B cell (primary cell): ENCODE results near the gene PKIB. TPM values are rescaled to one million over a fixed set of nuclear protein-coding genes. Genes with fewer than 3 reads are reported as not detected.
A peak's percentile ranks its signal among the peaks of the same experiment; 100 is the strongest.

Source experiments
- ATAC-seq: fragments of 200-7000 bp; cut with Tn5 transposase; one replicate; pipeline ENCODE4 v1.10.0; 2021; ENCODE audit warnings: low read depth, mild to moderate bottlenecking, moderate number of reproducible peaks, moderate library complexity
- CTCF ChIA-PET: fragments of 350-600 bp; sonication (Branson Sonifier 250); formaldehyde crosslinking; loops from one replicate; lab custom pipeline; 2021; ENCODE audit warnings: antibody characterized with exemption, inconsistent platforms; lab: Charles Lee
- POLR2A ChIA-PET: fragments of 350-600 bp; sonication (Branson Sonifier 250); formaldehyde crosslinking; loops from one replicate; lab custom pipeline; 2021; ENCODE audit warnings: antibody characterized with exemption; lab: Charles Lee
- DNase-seq: peaks from one replicate; pipeline ENCODE4 v3.0.0; 2013
- H2AFZ ChIP-seq: 2 replicates; pipeline ENCODE4 v1.6.1; 2012; ENCODE audit warnings: mild to moderate bottlenecking, low read depth, low read length; ENCODE audit not compliant: insufficient read depth, poor library complexity, severe bottlenecking
- H3K27ac ChIP-seq, 2 donors: 1 replicate in 1 of 2; 2 replicates in 1 of 2; pipeline ENCODE4 v1.5.1; 2012 to 2013; ENCODE audit warnings: low read length in 2 of 2, mild to moderate bottlenecking in 2 of 2, moderate library complexity in 1 of 2
- H3K27me3 ChIP-seq, 4 experiments: fragments of 200-600 bp in 1 of 4; sonication (generic) in 1 of 4; replicated peaks in 1 of 4; 1 replicate in 2 of 4; 2 replicates in 2 of 4; pipeline versions ENCODE4 v1.6.1 to v1.7.0; 2013 to 2016; ENCODE audit warnings: low read length in 3 of 4, mild to moderate bottlenecking in 2 of 4, mixed read lengths in 1 of 4, moderate library complexity in 1 of 4; ENCODE audit not compliant: insufficient read depth in 4 of 4, control insufficient read depth in 3 of 4; ENCODE audit errors: control extremely low read depth in 1 of 4
- H3K36me3 ChIP-seq, 2 experiments: replicated peaks in 1 of 2; 1 replicate in 1 of 2; 2 replicates in 1 of 2; pipeline versions ENCODE4 v1.6.1 to v1.7.1; 2013; ENCODE audit warnings: low read length in 1 of 2; ENCODE audit not compliant: insufficient read depth in 2 of 2, control insufficient read depth in 1 of 2; ENCODE audit errors: control extremely low read depth in 1 of 2, extremely low read depth in 1 of 2
- H3K4me1 ChIP-seq, 2 donors: fragments of 200-600 bp in 1 of 2; sonication (generic) in 1 of 2; 1 replicate in 1 of 2; 2 replicates in 1 of 2; pipeline versions ENCODE4 v1.5.1 to v1.6.1; 2013 to 2017; ENCODE audit warnings: low read length in 2 of 2; ENCODE audit not compliant: control insufficient read depth in 2 of 2, insufficient read depth in 2 of 2
- H3K4me2 ChIP-seq: replicated peaks from 2 replicates; pipeline ENCODE3; 2012; ENCODE audit warnings: mild to moderate bottlenecking, low read depth, low read length; ENCODE audit not compliant: poor library complexity, severe bottlenecking
- H3K4me3 ChIP-seq, 5 experiments: fragments of 200-600 bp in 1 of 5; sonication (generic) in 1 of 5; 1 replicate in 3 of 5; 2 replicates in 2 of 5; pipeline versions ENCODE4 v1.5.1 to v1.7.0; 2011 to 2016; ENCODE audit warnings: low read length in 4 of 5, mild to moderate bottlenecking in 4 of 5, low read depth in 2 of 5, control low read depth in 1 of 5, moderate library complexity in 1 of 5; ENCODE audit not compliant: insufficient read depth in 1 of 5; ENCODE audit errors: control extremely low read depth in 1 of 5, extremely low read depth in 1 of 5
- H3K79me2 ChIP-seq: fragments of 200-600 bp; sonication (generic); one replicate; pipeline ENCODE4 v1.6.0; 2016; ENCODE audit warnings: low read length; ENCODE audit not compliant: control insufficient read depth, insufficient read depth
- H3K9ac ChIP-seq: fragments of 200-600 bp; sonication (generic); 2 replicates; pipeline ENCODE4 v1.6.1; 2017; ENCODE audit warnings: mild to moderate bottlenecking, low read length, moderate library complexity
- H3K9me3 ChIP-seq, 3 donors: one replicate each; pipeline versions ENCODE4 v1.6.1 to v1.7.1; 2013; ENCODE audit warnings: low read length in 2 of 3; ENCODE audit not compliant: control insufficient read depth in 2 of 3, insufficient read depth in 1 of 3; ENCODE audit errors: control extremely low read depth in 1 of 3
- H4K20me1 ChIP-seq: 2 replicates; pipeline ENCODE4 v1.6.0; 2012; ENCODE audit warnings: mild to moderate bottlenecking, low read length; ENCODE audit not compliant: insufficient read depth, control insufficient read depth, poor library complexity, severe bottlenecking
- H3K27ac Mint-ChIP-seq: one replicate; pipeline ENCODE4 v1.8.0; 2021; ENCODE audit warnings: mixed read lengths
- H3K27me3 Mint-ChIP-seq: one replicate; pipeline ENCODE4 v1.8.0; 2021; ENCODE audit warnings: mixed read lengths
- H3K4me1 Mint-ChIP-seq: one replicate; pipeline ENCODE4 v1.8.0; 2021; ENCODE audit warnings: mixed read lengths
- H3K4me3 Mint-ChIP-seq: one replicate; pipeline ENCODE4 v1.8.0; 2021; ENCODE audit warnings: mixed read lengths
- H3K9me3 Mint-ChIP-seq: one replicate; pipeline ENCODE4 v1.8.0; 2022; ENCODE audit warnings: mixed read lengths; ENCODE audit not compliant: insufficient read depth
- CTCF ChIP-seq: fragments of 200-600 bp; IDR thresholded peaks from one replicate; pipeline ENCODE4 v1.8.0; 2022; ENCODE audit warnings: antibody characterized with exemption, mild to moderate bottlenecking
- EZH2 ChIP-seq: IDR thresholded peaks from 2 replicates; pipeline ENCODE4 v1.6.1; 2012; ENCODE audit warnings: borderline replicate concordance, low read depth, mild to moderate bottlenecking, moderate library complexity, low read length; ENCODE audit not compliant: insufficient read depth, poor library complexity, severe bottlenecking
- WGBS: methylation state at CpG from one replicate; pipeline ENCODE4 v1.1.5; 2013; ENCODE audit warnings: missing lambda C conversion rate; ENCODE audit not compliant: insufficient coverage; 5-methylcytosine and 5-hydroxymethylcytosine counted together
- intact Hi-C: fragments of 100-400 bp; cut with micrococcal nuclease; formaldehyde crosslinking; loops from one replicate; pipeline ENCODE4 v1.10.0; 2022
- polyA plus RNA-seq: library from polyadenylated mRNA; depleted of rRNA; stranded (reverse); fragments of >200 nt; gene quantifications from 2 replicates; pipeline ENCODE4 v1.2.3, GENCODE V29; 2012
- total RNA-seq, 2 donors: library from RNA; stranded (reverse); fragments of 120-200 nt in 1 of 2; gene quantifications; 1 replicate in 1 of 2; 2 replicates in 1 of 2; pipeline versions ENCODE4 v1.2.3 to v1.2.4, GENCODE V29; 2013 to 2022

The PKIB gene
- total and polyA plus RNA-seq, 2 donors (not counting 1 experiment from before 2014, with no cell fraction given): 0.27 to 1.2 TPM

DNA sequence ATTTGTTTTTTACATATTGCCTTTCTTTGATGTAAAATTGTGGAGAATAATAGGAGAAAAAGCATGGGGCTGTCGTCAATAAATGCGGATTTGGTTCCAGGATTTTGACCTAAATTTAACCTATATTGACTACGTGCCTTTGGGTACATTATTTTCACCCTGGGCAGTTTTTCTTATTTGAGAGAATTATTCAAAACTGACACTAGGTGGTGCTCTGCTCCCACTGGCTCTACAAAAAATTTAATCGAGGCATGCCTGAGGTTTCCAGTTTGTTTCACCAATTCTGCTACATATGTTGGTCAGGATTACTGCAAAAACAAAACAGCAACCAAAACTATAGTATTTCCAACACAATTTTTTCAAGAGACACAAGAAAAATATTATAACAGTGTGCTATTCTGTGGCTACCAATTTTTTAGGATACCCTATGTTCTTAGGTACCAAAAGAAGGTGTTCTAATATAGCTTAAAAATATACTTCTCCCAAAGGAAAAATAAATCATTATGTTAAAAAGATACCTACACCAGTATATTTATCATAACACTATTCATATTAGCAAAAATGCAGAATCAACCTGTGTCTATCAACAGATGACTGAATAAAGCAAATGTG is 120.7 kb downstream of the PKIB start:
- POLR2A ChIA-PET: no interaction called here
- Histone ChIP-seq H3K27me3 (peaks cover 0 to 4% (median 0%) of the 10 kb centered on the region in 4 experiments), H3K27ac (no peak overlapping the region), H3K9ac (no peak overlapping the region), H4K20me1 (no peaks in the 10 kb centered on the region), H3K4me3 (no peak overlapping the region), H3K79me2 (no peaks in the 10 kb centered on the region), H3K9me3 (no peaks in the 10 kb centered on the region), H3K4me1 (no peaks in the 10 kb centered on the region), H3K4me2 (no peak overlapping the region), H2AFZ (no peak overlapping the region), H3K36me3 (no peaks in the 10 kb centered on the region)
- DNase-seq: peak; percentile 30
- H3K4me3 Mint-ChIP-seq: no peak overlapping the region
- no peak overlapping the region for H3K27ac Mint-ChIP-seq
- peaks cover 5% of the 10 kb centered on the region for H3K27me3 Mint-ChIP-seq
- CTCF ChIA-PET: interaction anchor here (0.8 to 8.8 kb wide), 12 partner anchors 8 to 588 kb away, joined by 3 to 104 read pairs (median 4); no protein-coding TSS in a partner anchor
- TF ChIP-seq CTCF (peak; percentile 85), EZH2 (no peak)
- 0% methylated on average over 1 of the region's 4 CpGs for WGBS
- H3K4me1 Mint-ChIP-seq: no peaks in the 10 kb centered on the region
- H3K9me3 Mint-ChIP-seq: no peaks in the 10 kb centered on the region
- no peak for ATAC-seq
- intact Hi-C loops: loop anchor here (1.0 kb wide), 2 partner anchors 108 to 585 kb away; no protein-coding TSS in a partner anchor

GRCh38 chr6:122733259-122733658 is 123.1 kb downstream of the PKIB start:
- Histone ChIP-seq H3K4me3 (no peak overlapping the region), H2AFZ (no peak overlapping the region), H3K27me3 (peaks cover 0 to 4% (median 0%) of the 10 kb centered on the region in 4 experiments), H3K79me2 (no peaks in the 10 kb centered on the region), H3K27ac (no peak overlapping the region), H3K9me3 (no peaks in the 10 kb centered on the region), H3K4me1 (no peaks in the 10 kb centered on the region), H3K36me3 (no peaks in the 10 kb centered on the region), H3K4me2 (no peak overlapping the region), H3K9ac (no peak overlapping the region), H4K20me1 (no peaks in the 10 kb centered on the region)
- intact Hi-C loops: no loop called here
- DNase-seq (no peak), ATAC-seq (no peak)
- TF ChIP-seq EZH2 (no peak), CTCF (no peak)
- ChIA-PET CTCF (interaction anchor here (0.9 to 8.8 kb wide), 3 partner anchors 106 to 581 kb away, joined by 3 to 104 read pairs (median 3); no protein-coding TSS in a partner anchor), POLR2A (no interaction called here)
- H3K4me1 Mint-ChIP-seq: no peaks in the 10 kb centered on the region
- no peaks in the 10 kb centered on the region for H3K9me3 Mint-ChIP-seq
- no peak overlapping the region for H3K27ac Mint-ChIP-seq
- no peak overlapping the region for H3K4me3 Mint-ChIP-seq
- H3K27me3 Mint-ChIP-seq: no peaks in the 10 kb centered on the region
- 100% methylated on average over 1 of the region's 4 CpGs for WGBS
